ENCODE results near the gene ADARB2.

DNA sequence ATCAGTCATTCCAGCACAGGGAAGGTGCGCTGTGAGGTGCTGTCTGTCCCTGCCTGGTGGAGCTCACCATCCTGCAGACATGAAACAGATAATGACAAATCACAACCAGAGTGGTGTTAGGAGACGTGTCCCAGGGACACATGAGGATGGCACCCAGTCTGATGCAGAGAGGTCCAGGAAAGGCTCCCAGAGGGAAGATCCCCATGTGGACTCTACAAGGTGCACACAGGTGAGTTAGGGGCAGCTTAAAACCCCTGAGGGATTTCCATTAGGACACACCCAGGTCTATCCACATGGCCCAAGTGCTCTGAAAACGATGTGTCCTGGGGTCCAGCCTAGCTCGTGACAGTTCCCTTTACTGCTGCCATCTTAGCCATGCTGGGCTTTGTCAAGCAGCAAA is 91.4 kb downstream of the ADARB2 start:
- TF ChIP-seq EZH2phosphoT487 (IDR thresholded peaks at IDR 0.05; ENCODE audit: insufficient read depth, low read depth) (no peak), EZH2 (IDR thresholded peaks at IDR 0.05; ENCODE audit: insufficient read depth, poor library complexity, severe bottlenecking) (no peak)
